HepG2 (cell line): ENCODE data around the gene MTTP.

Experiments used
- CBX1 ChIP-seq: IDR thresholded peaks from one replicate; pipeline ENCODE4 v1.6.1; 2016; ENCODE audit warnings: antibody characterized with exemption, low read depth
- NFIC ChIP-seq: IDR thresholded peaks from 2 replicates; pipeline ENCODE4 v1.6.1; 2012; ENCODE audit warnings: mild to moderate bottlenecking, low read length, inconsistent platforms
- NFYB ChIP-seq: sonication (generic); formaldehyde crosslinking; IDR thresholded peaks from 2 replicates; pipeline ENCODE4 v1.4.0; 2020; ENCODE audit warnings: missing genetic modification reagents
- POLR2A ChIP-seq, 2 experiments: IDR thresholded peaks; 2 replicates each; pipeline ENCODE4 v1.6.1; 2011; ENCODE audit warnings: low read depth in 2 of 2, low read length in 2 of 2, mild to moderate bottlenecking in 1 of 2, moderate library complexity in 1 of 2; ENCODE audit not compliant: insufficient read depth in 1 of 2
- SETDB1 ChIP-seq: sonication (generic); formaldehyde crosslinking; IDR thresholded peaks from 2 replicates; pipeline ENCODE4 v1.5.1; 2020; ENCODE audit warnings: missing genetic modification reagents, mild to moderate bottlenecking, borderline replicate concordance
- SRF ChIP-seq: IDR thresholded peaks from 2 replicates; pipeline ENCODE4 v1.6.1; 2011; ENCODE audit warnings: mild to moderate bottlenecking, low read depth, low read length, moderate library complexity
- TCF7L2 ChIP-seq: IDR thresholded peaks from 2 replicates; pipeline ENCODE4 v1.6.1; 2011; ENCODE audit warnings: mild to moderate bottlenecking, low read depth, low read length, moderate library complexity
- ZNF782 ChIP-seq: sonication (generic); formaldehyde crosslinking; IDR thresholded peaks from 2 replicates; pipeline ENCODE4 v1.4.0; 2020; ENCODE audit warnings: missing genetic modification reagents, mild to moderate bottlenecking, borderline replicate concordance
- TF ChIP-seq, protein P1 (sequence below): sonication (generic); formaldehyde crosslinking; IDR thresholded peaks from 2 replicates; pipeline ENCODE4 v1.4.0; 2020; ENCODE audit warnings: mild to moderate bottlenecking, missing genetic modification reagents
- TF ChIP-seq, protein P2 (sequence below): sonication (generic); formaldehyde crosslinking; IDR thresholded peaks from 2 replicates; pipeline ENCODE4 v1.5.0; 2020; ENCODE audit warnings: mild to moderate bottlenecking, missing genetic modification reagents, moderate library complexity
- TF ChIP-seq, protein P3 (sequence below): sonication (generic); formaldehyde crosslinking; IDR thresholded peaks from 2 replicates; pipeline ENCODE4 v1.5.1; 2020; ENCODE audit warnings: mild to moderate bottlenecking, missing genetic modification reagents, borderline replicate concordance
- TF ChIP-seq, protein P4 (sequence below), 2 experiments: IDR thresholded peaks; 2 replicates each; pipeline ENCODE4 v1.6.1; 2011 to 2012; ENCODE audit warnings: low read length in 2 of 2, borderline replicate concordance in 1 of 2, low read depth in 1 of 2, mild to moderate bottlenecking in 1 of 2, moderate library complexity in 1 of 2
- TF ChIP-seq, protein P5 (sequence below): sonication (generic); formaldehyde crosslinking; IDR thresholded peaks from 2 replicates; pipeline ENCODE4 v1.8.0; 2022; ENCODE audit warnings: mild to moderate bottlenecking, missing genetic modification reagents

DNA sequence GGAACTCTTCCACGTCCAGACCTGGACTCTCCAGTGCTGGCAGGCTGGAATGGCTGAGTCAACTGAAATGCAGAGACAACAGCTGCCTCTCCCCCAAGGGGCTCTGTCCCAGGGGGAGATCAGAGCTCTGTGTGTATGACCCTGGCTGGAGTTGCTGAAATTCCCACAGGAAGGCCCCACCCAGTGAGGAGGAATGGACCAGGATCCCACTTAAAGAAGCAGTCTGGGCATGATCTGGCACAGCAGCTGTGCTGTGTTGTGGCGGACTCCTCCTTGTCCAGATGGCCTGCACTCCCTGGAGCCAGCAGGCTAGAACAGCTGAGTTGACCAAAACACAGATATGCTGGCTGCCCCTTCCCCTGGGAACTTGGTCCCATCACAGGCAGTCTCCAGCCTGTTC, 38.4 kb upstream of the MTTP start:
- TF ChIP-seq SETDB1 (CRISPR knock-in tag) (no peak), NFIC (no peak), SRF (no peak), NFYB (no peak), POLR2A (IDR thresholded peaks at IDR 0.05; ENCODE audit: insufficient read depth in 1 of 2, low read depth in 2 of 2, low read length in 2 of 2) (no peak), TCF7L2 (no peak), CBX1 (no peak), ZNF782 (CRISPR knock-in tag) (no peak)
- TF ChIP-seq, protein P1, sequence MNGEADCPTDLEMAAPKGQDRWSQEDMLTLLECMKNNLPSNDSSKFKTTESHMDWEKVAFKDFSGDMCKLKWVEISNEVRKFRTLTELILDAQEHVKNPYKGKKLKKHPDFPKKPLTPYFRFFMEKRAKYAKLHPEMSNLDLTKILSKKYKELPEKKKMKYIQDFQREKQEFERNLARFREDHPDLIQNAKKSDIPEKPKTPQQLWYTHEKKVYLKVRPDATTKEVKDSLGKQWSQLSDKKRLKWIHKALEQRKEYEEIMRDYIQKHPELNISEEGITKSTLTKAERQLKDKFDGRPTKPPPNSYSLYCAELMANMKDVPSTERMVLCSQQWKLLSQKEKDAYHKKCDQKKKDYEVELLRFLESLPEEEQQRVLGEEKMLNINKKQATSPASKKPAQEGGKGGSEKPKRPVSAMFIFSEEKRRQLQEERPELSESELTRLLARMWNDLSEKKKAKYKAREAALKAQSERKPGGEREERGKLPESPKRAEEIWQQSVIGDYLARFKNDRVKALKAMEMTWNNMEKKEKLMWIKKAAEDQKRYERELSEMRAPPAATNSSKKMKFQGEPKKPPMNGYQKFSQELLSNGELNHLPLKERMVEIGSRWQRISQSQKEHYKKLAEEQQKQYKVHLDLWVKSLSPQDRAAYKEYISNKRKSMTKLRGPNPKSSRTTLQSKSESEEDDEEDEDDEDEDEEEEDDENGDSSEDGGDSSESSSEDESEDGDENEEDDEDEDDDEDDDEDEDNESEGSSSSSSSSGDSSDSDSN (CRISPR knock-in tag) = no peak
- TF ChIP-seq, protein P2, sequence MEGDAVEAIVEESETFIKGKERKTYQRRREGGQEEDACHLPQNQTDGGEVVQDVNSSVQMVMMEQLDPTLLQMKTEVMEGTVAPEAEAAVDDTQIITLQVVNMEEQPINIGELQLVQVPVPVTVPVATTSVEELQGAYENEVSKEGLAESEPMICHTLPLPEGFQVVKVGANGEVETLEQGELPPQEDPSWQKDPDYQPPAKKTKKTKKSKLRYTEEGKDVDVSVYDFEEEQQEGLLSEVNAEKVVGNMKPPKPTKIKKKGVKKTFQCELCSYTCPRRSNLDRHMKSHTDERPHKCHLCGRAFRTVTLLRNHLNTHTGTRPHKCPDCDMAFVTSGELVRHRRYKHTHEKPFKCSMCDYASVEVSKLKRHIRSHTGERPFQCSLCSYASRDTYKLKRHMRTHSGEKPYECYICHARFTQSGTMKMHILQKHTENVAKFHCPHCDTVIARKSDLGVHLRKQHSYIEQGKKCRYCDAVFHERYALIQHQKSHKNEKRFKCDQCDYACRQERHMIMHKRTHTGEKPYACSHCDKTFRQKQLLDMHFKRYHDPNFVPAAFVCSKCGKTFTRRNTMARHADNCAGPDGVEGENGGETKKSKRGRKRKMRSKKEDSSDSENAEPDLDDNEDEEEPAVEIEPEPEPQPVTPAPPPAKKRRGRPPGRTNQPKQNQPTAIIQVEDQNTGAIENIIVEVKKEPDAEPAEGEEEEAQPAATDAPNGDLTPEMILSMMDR (CRISPR knock-in tag) = no peak
- TF ChIP-seq, protein P3, sequence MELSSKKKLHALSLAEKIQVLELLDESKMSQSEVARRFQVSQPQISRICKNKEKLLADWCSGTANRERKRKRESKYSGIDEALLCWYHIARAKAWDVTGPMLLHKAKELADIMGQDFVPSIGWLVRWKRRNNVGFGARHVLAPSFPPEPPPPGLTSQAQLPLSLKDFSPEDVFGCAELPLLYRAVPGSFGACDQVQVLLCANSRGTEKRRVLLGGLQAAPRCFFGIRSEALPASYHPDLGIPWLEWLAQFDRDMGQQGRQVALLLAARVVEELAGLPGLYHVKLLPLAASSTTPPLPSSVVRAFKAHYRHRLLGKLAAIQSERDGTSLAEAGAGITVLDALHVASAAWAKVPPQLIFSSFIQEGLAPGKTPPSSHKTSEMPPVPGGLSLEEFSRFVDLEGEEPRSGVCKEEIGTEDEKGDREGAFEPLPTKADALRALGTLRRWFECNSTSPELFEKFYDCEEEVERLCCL = no peak
- TF ChIP-seq, protein P4, sequence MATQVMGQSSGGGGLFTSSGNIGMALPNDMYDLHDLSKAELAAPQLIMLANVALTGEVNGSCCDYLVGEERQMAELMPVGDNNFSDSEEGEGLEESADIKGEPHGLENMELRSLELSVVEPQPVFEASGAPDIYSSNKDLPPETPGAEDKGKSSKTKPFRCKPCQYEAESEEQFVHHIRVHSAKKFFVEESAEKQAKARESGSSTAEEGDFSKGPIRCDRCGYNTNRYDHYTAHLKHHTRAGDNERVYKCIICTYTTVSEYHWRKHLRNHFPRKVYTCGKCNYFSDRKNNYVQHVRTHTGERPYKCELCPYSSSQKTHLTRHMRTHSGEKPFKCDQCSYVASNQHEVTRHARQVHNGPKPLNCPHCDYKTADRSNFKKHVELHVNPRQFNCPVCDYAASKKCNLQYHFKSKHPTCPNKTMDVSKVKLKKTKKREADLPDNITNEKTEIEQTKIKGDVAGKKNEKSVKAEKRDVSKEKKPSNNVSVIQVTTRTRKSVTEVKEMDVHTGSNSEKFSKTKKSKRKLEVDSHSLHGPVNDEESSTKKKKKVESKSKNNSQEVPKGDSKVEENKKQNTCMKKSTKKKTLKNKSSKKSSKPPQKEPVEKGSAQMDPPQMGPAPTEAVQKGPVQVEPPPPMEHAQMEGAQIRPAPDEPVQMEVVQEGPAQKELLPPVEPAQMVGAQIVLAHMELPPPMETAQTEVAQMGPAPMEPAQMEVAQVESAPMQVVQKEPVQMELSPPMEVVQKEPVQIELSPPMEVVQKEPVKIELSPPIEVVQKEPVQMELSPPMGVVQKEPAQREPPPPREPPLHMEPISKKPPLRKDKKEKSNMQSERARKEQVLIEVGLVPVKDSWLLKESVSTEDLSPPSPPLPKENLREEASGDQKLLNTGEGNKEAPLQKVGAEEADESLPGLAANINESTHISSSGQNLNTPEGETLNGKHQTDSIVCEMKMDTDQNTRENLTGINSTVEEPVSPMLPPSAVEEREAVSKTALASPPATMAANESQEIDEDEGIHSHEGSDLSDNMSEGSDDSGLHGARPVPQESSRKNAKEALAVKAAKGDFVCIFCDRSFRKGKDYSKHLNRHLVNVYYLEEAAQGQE (IDR thresholded peaks at IDR 0.05; ENCODE audit: borderline replicate concordance in 1 of 2, low read depth in 1 of 2, low read length in 2 of 2) = no peak
- TF ChIP-seq, protein P5, sequence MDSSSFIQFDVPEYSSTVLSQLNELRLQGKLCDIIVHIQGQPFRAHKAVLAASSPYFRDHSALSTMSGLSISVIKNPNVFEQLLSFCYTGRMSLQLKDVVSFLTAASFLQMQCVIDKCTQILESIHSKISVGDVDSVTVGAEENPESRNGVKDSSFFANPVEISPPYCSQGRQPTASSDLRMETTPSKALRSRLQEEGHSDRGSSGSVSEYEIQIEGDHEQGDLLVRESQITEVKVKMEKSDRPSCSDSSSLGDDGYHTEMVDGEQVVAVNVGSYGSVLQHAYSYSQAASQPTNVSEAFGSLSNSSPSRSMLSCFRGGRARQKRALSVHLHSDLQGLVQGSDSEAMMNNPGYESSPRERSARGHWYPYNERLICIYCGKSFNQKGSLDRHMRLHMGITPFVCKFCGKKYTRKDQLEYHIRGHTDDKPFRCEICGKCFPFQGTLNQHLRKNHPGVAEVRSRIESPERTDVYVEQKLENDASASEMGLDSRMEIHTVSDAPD (CRISPR knock-in tag) = no peak
